Right atrium auricular region (tissue), 2 donors: ENCODE results near the gene GPRC5C. TPM values are rescaled to one million over a fixed set of nuclear protein-coding genes. Genes with fewer than 3 reads are reported as not detected.
A peak's percentile ranks its signal among the peaks of the same experiment; 100 is the strongest.

ENCODE experiments used
- DNase-seq: peaks from one replicate; pipeline ENCODE4 v3.0.0-alpha.2; 2019; ENCODE audit warnings: low spot score
- H3K27ac ChIP-seq, 2 donors: fragments of 200-600 bp; sonication (generic); 1 replicate in 1 of 2; 2 replicates in 1 of 2; pipeline ENCODE4 v1.5.1; 2016 to 2019
- H3K27me3 ChIP-seq, 2 donors: fragments of 200-600 bp; sonication (generic); one replicate each; pipeline versions ENCODE4 v1.5.1 to v1.6.0; 2017 to 2019
- H3K36me3 ChIP-seq: fragments of 200-600 bp; sonication (generic); one replicate; pipeline ENCODE4 v1.5.1; 2016
- H3K4me1 ChIP-seq, 2 donors: fragments of 200-600 bp; sonication (generic); one replicate each; pipeline versions ENCODE4 v1.5.1 to v1.6.0; 2017 to 2019
- H3K4me3 ChIP-seq, 2 donors: fragments of 200-600 bp; sonication (generic); 1 replicate in 1 of 2; 2 replicates in 1 of 2; pipeline ENCODE4 v1.5.1; 2017 to 2019; ENCODE audit warnings: mild to moderate bottlenecking in 1 of 2, moderate library complexity in 1 of 2
- H3K9me3 ChIP-seq, 2 donors: fragments of 200-600 bp; sonication (generic); one replicate each; pipeline ENCODE4 v1.5.1; 2019
- CTCF ChIP-seq, 2 donors: fragments of 200-600 bp; sonication (generic); IDR thresholded peaks; one replicate each; pipeline ENCODE4 v1.5.1; 2019; ENCODE audit warnings: antibody characterized with exemption in 2 of 2
- total RNA-seq, 2 donors: library from RNA; depleted of rRNA; stranded (reverse); fragments of >200 nt; gene quantifications; one replicate each; pipeline ENCODE4 v1.1.0, GENCODE V29; 2016

Gene GPRC5C
- total RNA-seq, 2 donors from 2014 or later, result 39.0 to 48.0 TPM

GRCh38 chr17:74444406-74444805, 12.5 kb downstream of the GPRC5C start:
- Histone ChIP-seq H3K4me1 (peaks cover 0 to 59% of the 10 kb centered on the region in 2 donors), H3K36me3 (peaks cover 8% of the 10 kb centered on the region), H3K27me3 (no peaks in the 10 kb centered on the region), H3K27ac (peak overlapping the region; percentile 86 to 94), H3K9me3 (no peaks in the 10 kb centered on the region), H3K4me3 (no peak overlapping the region)
- no peak for TF ChIP-seq CTCF (IDR thresholded peaks at IDR 0.05)
- DNase-seq, result no peak

- Histone ChIP-seq H3K27ac (peak overlapping the region; percentile 86 to 94), H3K4me1 (peaks cover 0 to 59% of the 10 kb centered on the region in 2 donors), H3K4me3 (no peak overlapping the region), H3K36me3 (peaks cover 5% of the 10 kb centered on the region), H3K27me3 (no peaks in the 10 kb centered on the region), H3K9me3 (no peaks in the 10 kb centered on the region)
- TF ChIP-seq CTCF (IDR thresholded peaks at IDR 0.05), result no peak
- no peak for DNase-seq
Measured at GRCh38 chr17:74445158-74445557, 13.3 kb downstream of the GPRC5C start.

GRCh38 chr17:74446551-74447500, 14.9 kb downstream of the GPRC5C start:
- H3K36me3 ChIP-seq, result no peaks in the 10 kb centered on the region
- H3K27me3 ChIP-seq, result no peaks in the 10 kb centered on the region
- peak overlapping the region in 1 of 2 donors; percentile 27 for H3K4me3 ChIP-seq
- DNase-seq, result peak; percentile 79
- peak overlapping the region; percentile 66 to 78 for H3K27ac ChIP-seq
- H3K4me1 ChIP-seq, result peaks cover 0 to 59% of the 10 kb centered on the region in 2 donors
- H3K9me3 ChIP-seq, result no peaks in the 10 kb centered on the region
- no peak for TF ChIP-seq CTCF (IDR thresholded peaks at IDR 0.05)

GRCh38 chr17:74447628-74448159, 15.8 kb downstream of the GPRC5C start:
- Histone ChIP-seq H3K36me3 (no peaks in the 10 kb centered on the region), H3K27me3 (no peaks in the 10 kb centered on the region), H3K4me1 (peaks cover 0 to 59% of the 10 kb centered on the region in 2 donors), H3K9me3 (no peaks in the 10 kb centered on the region), H3K4me3 (no peak overlapping the region), H3K27ac (peak overlapping the region; percentile 66 to 78)
- no peak for TF ChIP-seq CTCF (IDR thresholded peaks at IDR 0.05)
- DNase-seq, result no peak

GRCh38 chr17:74448756-74449155, 16.9 kb downstream of the GPRC5C start:
- H3K4me1 ChIP-seq, result peaks cover 0 to 59% of the 10 kb centered on the region in 2 donors

More at GRCh38 chr17:74448756-74449155, 16.9 kb downstream of the GPRC5C start:
- Histone ChIP-seq H3K4me3 (no peak overlapping the region), H3K27me3 (no peaks in the 10 kb centered on the region), H3K36me3 (no peaks in the 10 kb centered on the region), H3K27ac (peak overlapping the region; percentile 38 to 60), H3K9me3 (no peaks in the 10 kb centered on the region)
- DNase-seq, result no peak
- no peak for TF ChIP-seq CTCF (IDR thresholded peaks at IDR 0.05)
